Activated CD8-positive, alpha-beta T cell treated with anti-CD3 and anti-CD28 coated beads for 36 hours (primary cell): ENCODE measurements around the gene SPATA7. TPM values are rescaled to one million over a fixed set of nuclear protein-coding genes. Genes with fewer than 3 reads are reported as not detected.

Experiments
- ATAC-seq: fragments of 200-7000 bp; cut with Tn5 transposase; one replicate; pipeline ENCODE4 v1.10.0; 2021; ENCODE audit warnings: mild to moderate bottlenecking, moderate library complexity
- CTCF ChIA-PET: fragments of 350-600 bp; sonication (Branson Sonifier 250); formaldehyde crosslinking; loops from one replicate; lab custom pipeline; 2021; ENCODE audit warnings: antibody characterized with exemption; lab: Charles Lee
- POLR2A ChIA-PET: fragments of 350-600 bp; sonication (Branson Sonifier 250); formaldehyde crosslinking; loops from one replicate; lab custom pipeline; 2021; ENCODE audit warnings: antibody characterized with exemption; lab: Charles Lee
- DNase-seq: peaks from one replicate; pipeline ENCODE4 v3.0.0-alpha.2; 2020
- H3K27ac Mint-ChIP-seq: one replicate; pipeline ENCODE4 v1.8.0; 2021; ENCODE audit warnings: mild to moderate bottlenecking, mixed read lengths
- H3K27me3 Mint-ChIP-seq: one replicate; pipeline ENCODE4 v1.8.0; 2021; ENCODE audit warnings: mixed read lengths
- H3K36me3 Mint-ChIP-seq: one replicate; pipeline ENCODE4 v1.8.0; 2021; ENCODE audit warnings: low read depth, mixed read lengths
- H3K4me1 Mint-ChIP-seq: one replicate; pipeline ENCODE4 v1.8.0; 2021; ENCODE audit warnings: low read depth, mixed read lengths
- H3K4me3 Mint-ChIP-seq: one replicate; pipeline ENCODE4 v1.8.0; 2021; ENCODE audit warnings: mild to moderate bottlenecking, moderate library complexity, mixed read lengths
- H3K9me3 Mint-ChIP-seq: one replicate; pipeline ENCODE4 v1.8.0; 2021; ENCODE audit warnings: mixed read lengths
- CTCF ChIP-seq: fragments of 200-600 bp; IDR thresholded peaks from one replicate; pipeline ENCODE4 v1.8.0; 2022; ENCODE audit warnings: antibody characterized with exemption, mild to moderate bottlenecking
- intact Hi-C: fragments of 100-400 bp; cut with micrococcal nuclease; formaldehyde crosslinking; loops from one replicate; pipeline ENCODE4 v1.10.0; 2022
- total RNA-seq, 2 experiments: library from RNA; stranded (reverse); gene quantifications; one replicate each; pipeline ENCODE4 v1.2.3, GENCODE V29; 2021

SPATA7 gene
- total RNA-seq, 2 experiments from 2014 or later = 3.0 to 3.1 TPM

- no peak for TF ChIP-seq CTCF
- intact Hi-C loops = no loop called here
- no peak for DNase-seq
- no peak for ATAC-seq
- H3K4me3 Mint-ChIP-seq = no peak overlapping the region
- no peaks in the 10 kb centered on the region for H3K27me3 Mint-ChIP-seq
- no peak overlapping the region for H3K27ac Mint-ChIP-seq
- CTCF ChIA-PET = no interaction called here
- POLR2A ChIA-PET = no interaction called here
- H3K9me3 Mint-ChIP-seq = peaks cover 27% of the 10 kb centered on the region
- peaks cover 31% of the 10 kb centered on the region for H3K36me3 Mint-ChIP-seq
- H3K4me1 Mint-ChIP-seq = no peaks in the 10 kb centered on the region
Measured at GRCh38 chr14:88417594-88417993, 32.1 kb downstream of the SPATA7 start.

- CTCF ChIA-PET = no interaction called here
Measured at GRCh38 chr14:88420187-88420586, 34.7 kb downstream of the SPATA7 start.

GRCh38 chr14:88421286-88421685 lies 35.8 kb downstream of the SPATA7 start:
- Mint-ChIP-seq H3K27ac (no peak overlapping the region), H3K27me3 (no peaks in the 10 kb centered on the region), H3K4me1 (peaks cover 3% of the 10 kb centered on the region), H3K4me3 (no peak overlapping the region), H3K9me3 (peaks cover 5% of the 10 kb centered on the region), H3K36me3 (peaks cover 11% of the 10 kb centered on the region)
- ChIA-PET POLR2A (no interaction called here), CTCF (no interaction called here)
- no peak for DNase-seq
- no peak for ATAC-seq
- no peak for TF ChIP-seq CTCF
- intact Hi-C loops = no loop called here

More at GRCh38 chr14:88420187-88420586, 34.7 kb downstream of the SPATA7 start:
- no peak for DNase-seq
- Mint-ChIP-seq H3K36me3 (peaks cover 19% of the 10 kb centered on the region), H3K27ac (no peak overlapping the region), H3K4me1 (peaks cover 3% of the 10 kb centered on the region), H3K9me3 (peaks cover 12% of the 10 kb centered on the region), H3K4me3 (no peak overlapping the region), H3K27me3 (no peaks in the 10 kb centered on the region)
- no peak for TF ChIP-seq CTCF
- POLR2A ChIA-PET = no interaction called here
- intact Hi-C loops = no loop called here
- ATAC-seq = no peak

- H3K4me1 Mint-ChIP-seq = peaks cover 3% of the 10 kb centered on the region
- H3K27ac Mint-ChIP-seq = no peak overlapping the region
- POLR2A ChIA-PET = no interaction called here
- CTCF ChIA-PET = no interaction called here
- ATAC-seq = no peak
- H3K9me3 Mint-ChIP-seq = peaks cover 5% of the 10 kb centered on the region
- H3K27me3 Mint-ChIP-seq = no peaks in the 10 kb centered on the region
- no peak for DNase-seq
- peaks cover 11% of the 10 kb centered on the region for H3K36me3 Mint-ChIP-seq
- intact Hi-C loops = no loop called here
- H3K4me3 Mint-ChIP-seq = no peak overlapping the region
- TF ChIP-seq CTCF = no peak
Measured at GRCh38 chr14:88422047-88422446, 36.6 kb downstream of the SPATA7 start.

GRCh38 chr14:88422919-88423650 lies 37.6 kb downstream of the SPATA7 start:
- peaks cover 3% of the 10 kb centered on the region for H3K36me3 Mint-ChIP-seq

More at GRCh38 chr14:88422919-88423650, 37.6 kb downstream of the SPATA7 start:
- H3K9me3 Mint-ChIP-seq = peaks cover under 1% of the 10 kb centered on the region
- peak; percentile 80 for ATAC-seq
- CTCF ChIA-PET = no interaction called here
- peaks cover 3% of the 10 kb centered on the region for H3K4me1 Mint-ChIP-seq
- intact Hi-C loops = no loop called here
- H3K27ac Mint-ChIP-seq = no peak overlapping the region
- no peak for DNase-seq
- TF ChIP-seq CTCF = no peak
- no peaks in the 10 kb centered on the region for H3K27me3 Mint-ChIP-seq
- POLR2A ChIA-PET = no interaction called here
- no peak overlapping the region for H3K4me3 Mint-ChIP-seq
